ENCODE results near the gene UBE2R2.

The UBE2R2 gene

DNA sequence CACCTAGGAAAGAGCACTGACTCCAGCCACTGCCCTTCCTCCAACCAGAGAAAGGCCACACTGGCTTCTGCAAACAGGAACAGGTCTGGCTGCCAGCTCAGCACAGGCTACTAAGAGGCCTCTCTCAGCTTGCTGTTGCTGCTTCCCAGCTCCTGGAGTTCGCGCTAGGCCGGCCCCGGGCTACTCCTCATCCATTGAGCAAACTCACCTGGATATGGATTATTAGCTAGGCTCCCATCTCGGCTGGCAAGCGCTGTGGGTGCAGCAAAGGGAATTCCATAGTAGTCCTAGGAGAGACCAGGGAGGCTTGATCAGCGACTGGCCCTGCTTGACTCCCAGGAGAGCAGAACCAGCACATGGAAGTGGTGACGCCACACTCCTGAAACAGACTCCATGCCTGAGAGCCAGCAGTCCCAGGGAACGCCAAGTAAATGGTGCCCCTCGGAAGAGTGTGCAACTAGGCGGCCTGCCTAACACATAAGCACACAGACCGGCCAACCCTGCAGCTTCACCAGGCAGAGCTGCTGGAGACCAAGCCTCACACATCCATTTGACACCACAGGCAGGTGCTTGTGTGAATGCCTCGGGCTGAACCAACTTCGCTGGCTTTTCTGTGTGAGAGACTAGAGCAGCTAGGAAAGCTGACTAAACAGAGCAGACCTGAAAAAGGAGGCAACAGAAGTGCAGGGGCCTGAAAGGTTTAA lies 107.2 kb downstream of the UBE2R2 start:
- no peak overlapping the region for H3K4me2 ChIP-seq
- peaks cover 7% of the 10 kb centered on the region for H3K4me1 ChIP-seq
- no peak overlapping the region for H3K4me3 ChIP-seq
- H4K20me1 ChIP-seq, result peaks cover 99% of the 10 kb centered on the region
- no peaks in the 10 kb centered on the region for H3K9me3 ChIP-seq
- H3K27me3 ChIP-seq, result no peaks in the 10 kb centered on the region
- H3K9ac ChIP-seq, result no peak overlapping the region
- H3K36me3 ChIP-seq, result peaks cover 100% of the 10 kb centered on the region
- H3K27ac ChIP-seq, result no peak overlapping the region
- no peak for TF ChIP-seq Cebpa-rat (IDR thresholded peaks at IDR 0.05)

DNA sequence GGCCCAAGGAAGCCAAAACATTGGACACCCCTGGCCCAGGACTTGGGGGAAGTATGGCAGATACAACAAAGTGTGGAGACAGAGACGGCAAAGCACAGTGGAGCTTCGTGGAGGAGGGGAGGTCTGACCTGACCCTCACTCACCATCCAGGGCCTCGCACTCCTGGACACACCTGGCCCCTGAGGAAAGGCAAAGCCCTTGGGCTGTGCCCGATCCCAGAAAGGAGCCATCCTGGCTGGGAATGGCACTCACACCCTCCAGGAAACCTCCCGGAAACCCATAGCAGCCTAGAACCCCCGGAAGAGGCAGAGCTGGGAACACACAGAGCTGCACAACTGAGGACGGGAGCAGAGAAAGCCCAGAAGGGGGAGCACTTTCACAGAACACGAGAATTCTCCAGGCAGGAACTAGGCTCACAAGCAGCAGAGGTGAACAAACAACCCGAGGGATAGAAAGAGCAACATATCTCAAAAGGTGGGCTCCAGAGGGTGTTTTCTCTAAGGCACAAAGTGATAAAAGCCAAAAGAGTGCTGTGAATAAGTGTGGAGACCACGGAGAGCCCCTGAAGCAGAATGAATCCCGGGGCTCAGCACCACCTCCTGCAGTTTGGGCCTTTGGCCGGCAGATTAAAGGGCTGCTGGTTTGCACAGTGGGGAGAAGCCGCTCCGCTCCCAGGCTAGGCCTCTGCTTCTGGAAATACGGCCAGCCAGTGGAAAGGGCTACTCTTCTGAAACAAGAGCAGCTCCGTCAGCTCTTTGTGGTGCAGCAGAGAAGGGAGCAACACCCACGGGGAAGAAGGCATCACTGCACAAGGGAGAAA lies 108.2 kb downstream of the UBE2R2 start:
- H3K36me3 ChIP-seq, result peaks cover 100% of the 10 kb centered on the region
- H3K27ac ChIP-seq, result no peak overlapping the region

DNA sequence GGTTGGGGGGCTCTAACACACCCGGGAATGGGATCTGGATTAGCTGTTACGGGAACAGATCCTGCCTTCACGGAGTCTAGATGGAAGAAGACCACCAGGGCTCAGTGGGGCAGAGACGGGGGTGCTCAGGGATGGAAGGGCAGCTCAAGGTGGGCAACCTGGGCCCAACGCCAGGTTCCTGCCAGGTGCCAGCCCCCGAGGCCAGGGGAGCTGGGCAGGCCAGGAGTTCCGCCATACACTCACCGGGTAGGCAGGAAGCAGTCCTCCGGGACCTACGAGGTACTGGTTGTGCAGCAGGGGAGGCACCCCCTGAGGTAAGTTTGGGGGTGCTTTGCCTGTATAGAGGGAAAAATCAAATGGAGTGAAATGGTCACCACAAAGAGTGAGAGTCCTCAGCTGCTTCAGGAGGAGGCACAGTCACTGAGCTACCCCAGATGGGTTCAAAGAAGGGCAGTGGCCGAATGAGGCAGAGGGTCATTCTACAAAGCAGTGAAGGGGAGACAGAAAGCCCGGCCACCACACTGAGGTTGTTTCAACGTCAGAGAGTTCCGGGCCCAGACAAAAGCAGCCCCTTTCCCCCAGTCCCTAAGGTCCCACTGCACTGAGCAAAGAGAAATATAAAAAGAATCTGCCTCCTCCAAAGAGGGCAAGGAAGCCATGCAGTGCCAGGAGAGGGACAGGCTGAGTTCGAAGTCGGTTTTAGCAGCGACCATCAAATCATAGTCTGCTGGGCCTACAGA lies 110.0 kb downstream of the UBE2R2 start:
- no peaks in the 10 kb centered on the region for H3K9me3 ChIP-seq
- H3K27ac ChIP-seq, result no peak overlapping the region
- H3K9ac ChIP-seq, result no peak overlapping the region
- H3K4me3 ChIP-seq, result no peak overlapping the region
- peaks cover 7% of the 10 kb centered on the region for H3K4me1 ChIP-seq
- no peak overlapping the region for H3K4me2 ChIP-seq
- TF ChIP-seq Cebpa-rat (IDR thresholded peaks at IDR 0.05), result no peak
- no peaks in the 10 kb centered on the region for H3K27me3 ChIP-seq
- peaks cover 97% of the 10 kb centered on the region for H4K20me1 ChIP-seq
- peaks cover 100% of the 10 kb centered on the region for H3K36me3 ChIP-seq

More for the DNA sequence above, 108.2 kb downstream of the UBE2R2 start:
- no peaks in the 10 kb centered on the region for H3K9me3 ChIP-seq
- TF ChIP-seq Cebpa-rat (IDR thresholded peaks at IDR 0.05), result no peak
- H3K4me1 ChIP-seq, result peaks cover 7% of the 10 kb centered on the region
- H3K27me3 ChIP-seq, result no peaks in the 10 kb centered on the region
- 0 out of 2 replicates have a peak overlapping the region, but pooled peaks have one; percentile 4 for H3K4me2 ChIP-seq
- no peak overlapping the region for H3K9ac ChIP-seq
- H3K4me3 ChIP-seq, result no peak overlapping the region
- peaks cover 99% of the 10 kb centered on the region for H4K20me1 ChIP-seq

DNA sequence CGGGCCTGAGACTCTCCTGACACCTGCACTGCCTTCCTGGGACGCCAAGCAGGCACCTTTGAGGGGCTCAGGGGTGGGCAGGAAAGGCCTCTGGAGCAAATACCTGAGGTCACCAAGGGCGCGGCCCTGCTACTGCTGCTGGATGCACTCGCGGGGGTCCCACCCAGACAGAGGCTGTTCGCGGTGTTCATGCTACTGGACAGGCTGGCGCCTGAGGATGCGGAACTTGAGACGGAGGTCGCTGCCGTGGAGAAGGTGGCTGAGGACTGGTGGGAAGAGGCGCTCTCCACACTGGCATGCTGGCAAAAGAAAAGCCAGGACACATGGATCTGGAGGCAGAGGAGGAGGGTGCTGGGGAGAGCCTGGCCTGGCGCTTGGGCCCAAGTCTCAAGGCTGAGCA lies 110.7 kb downstream of the UBE2R2 start:
- Histone ChIP-seq H3K27me3 (no peaks in the 10 kb centered on the region), H3K27ac (no peak overlapping the region), H3K9ac (no peak overlapping the region), H3K9me3 (no peaks in the 10 kb centered on the region), H4K20me1 (peaks cover 97% of the 10 kb centered on the region), H3K4me3 (no peak overlapping the region), H3K36me3 (peaks cover 100% of the 10 kb centered on the region), H3K4me2 (no peak overlapping the region), H3K4me1 (peaks cover 7% of the 10 kb centered on the region)
- TF ChIP-seq Cebpa-rat (IDR thresholded peaks at IDR 0.05), result no peak

DNA sequence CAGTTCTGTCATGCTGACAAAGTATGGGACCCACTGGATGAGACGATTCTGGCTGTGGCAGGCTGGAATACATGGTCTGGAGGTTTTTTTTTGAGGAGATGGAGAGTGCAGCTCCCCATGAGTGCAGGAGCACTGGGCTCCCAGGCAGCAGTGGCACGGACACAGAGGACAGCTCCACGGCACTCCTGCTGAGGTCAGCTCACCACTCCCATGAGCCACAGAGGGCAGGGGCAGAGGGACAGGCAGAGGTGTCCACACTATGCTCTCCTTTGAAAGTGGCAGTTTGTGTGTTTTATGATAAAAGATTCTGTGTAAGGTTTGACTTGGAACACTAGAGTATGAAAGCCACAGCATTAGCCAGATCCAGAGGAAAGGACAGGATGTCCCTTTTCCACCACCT lies 114.4 kb downstream of the UBE2R2 start:
- no peak overlapping the region for H3K4me3 ChIP-seq
- H3K4me1 ChIP-seq, result no peaks in the 10 kb centered on the region
- TF ChIP-seq Cebpa-rat (IDR thresholded peaks at IDR 0.05), result no peak
- H3K9ac ChIP-seq, result no peak overlapping the region
- no peaks in the 10 kb centered on the region for H3K27me3 ChIP-seq
- H3K27ac ChIP-seq, result no peak overlapping the region
- H3K4me2 ChIP-seq, result no peak overlapping the region
- H4K20me1 ChIP-seq, result peaks cover 62% of the 10 kb centered on the region
- peaks cover 100% of the 10 kb centered on the region for H3K36me3 ChIP-seq
- no peaks in the 10 kb centered on the region for H3K9me3 ChIP-seq

DNA sequence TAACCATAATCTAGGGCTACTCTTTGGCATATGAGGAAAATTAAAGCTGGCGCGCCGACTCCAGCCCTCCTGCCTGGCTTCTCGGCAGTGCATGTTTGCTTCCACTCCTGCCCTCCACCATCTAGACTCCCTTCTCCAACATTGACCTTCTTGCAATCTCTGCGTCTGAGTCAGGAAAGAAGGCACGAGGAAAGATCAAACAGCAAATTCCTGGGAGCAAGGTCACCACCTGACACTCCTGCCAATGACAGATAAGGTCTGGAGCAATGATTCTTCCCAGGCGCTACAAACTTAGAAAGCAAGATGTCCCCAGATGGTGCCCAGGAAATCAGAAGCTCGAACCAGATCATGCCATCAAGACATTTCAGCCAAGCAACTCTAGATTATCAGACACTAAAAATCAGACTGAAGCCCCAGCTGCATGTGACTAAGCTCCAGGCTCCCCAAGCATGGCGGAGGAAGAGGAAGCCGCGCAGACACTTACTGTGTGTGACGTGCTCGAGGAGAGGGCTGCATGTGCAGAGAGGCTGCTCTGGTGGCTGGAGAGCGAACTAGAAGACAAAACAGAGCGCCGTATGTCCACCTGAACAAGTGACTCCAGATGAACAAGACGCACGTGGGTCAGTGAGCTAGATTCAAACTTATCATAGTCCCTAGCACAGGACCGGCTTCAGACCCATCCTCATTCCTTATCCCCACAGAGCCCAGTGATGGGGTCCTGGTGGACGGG lies 115.3 kb downstream of the UBE2R2 start:
- no peak overlapping the region for H3K4me3 ChIP-seq
- no peak for TF ChIP-seq Cebpa-rat (IDR thresholded peaks at IDR 0.05)
- no peaks in the 10 kb centered on the region for H3K9me3 ChIP-seq
- peaks cover 53% of the 10 kb centered on the region for H4K20me1 ChIP-seq
- H3K27me3 ChIP-seq, result no peaks in the 10 kb centered on the region
- no peak overlapping the region for H3K27ac ChIP-seq
- peaks cover 100% of the 10 kb centered on the region for H3K36me3 ChIP-seq
- H3K4me2 ChIP-seq, result no peak overlapping the region
- H3K9ac ChIP-seq, result no peak overlapping the region
- H3K4me1 ChIP-seq, result no peaks in the 10 kb centered on the region

DNA sequence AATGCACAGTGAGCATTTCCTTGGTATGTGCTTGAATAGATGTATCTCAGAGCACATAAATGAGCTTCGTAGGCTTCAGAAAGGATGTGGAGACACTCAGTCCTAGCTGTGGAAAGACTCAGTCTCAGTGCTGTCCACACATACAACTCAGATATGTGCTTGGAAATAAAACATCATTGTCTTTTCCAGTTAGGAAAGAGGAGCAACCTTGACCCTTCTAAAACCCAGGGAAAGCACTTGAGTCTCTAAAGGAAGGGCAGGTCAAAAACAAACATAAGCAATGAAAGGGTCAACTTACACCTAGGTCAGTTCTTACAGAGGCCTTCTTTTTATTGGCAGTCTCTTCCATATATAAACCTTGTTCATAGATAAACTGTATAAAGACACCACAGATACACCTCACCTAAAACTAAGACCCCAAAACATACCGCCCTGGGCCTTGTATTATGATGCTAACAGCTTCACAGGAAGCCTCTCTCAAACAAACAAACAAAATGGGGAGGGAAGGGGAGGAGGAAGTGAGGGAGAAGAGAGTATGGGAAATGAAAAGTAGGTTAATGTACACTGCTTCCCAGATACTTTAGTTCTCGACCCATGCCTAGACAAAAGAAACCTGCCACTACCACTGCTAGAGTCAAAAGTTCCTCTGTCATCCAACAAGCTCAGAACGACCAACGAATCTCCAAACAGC lies 117.4 kb downstream of the UBE2R2 start:
- no peak overlapping the region for H3K27ac ChIP-seq
- TF ChIP-seq Cebpa-rat (IDR thresholded peaks at IDR 0.05), result no peak
- H3K9ac ChIP-seq, result no peak overlapping the region

DNA sequence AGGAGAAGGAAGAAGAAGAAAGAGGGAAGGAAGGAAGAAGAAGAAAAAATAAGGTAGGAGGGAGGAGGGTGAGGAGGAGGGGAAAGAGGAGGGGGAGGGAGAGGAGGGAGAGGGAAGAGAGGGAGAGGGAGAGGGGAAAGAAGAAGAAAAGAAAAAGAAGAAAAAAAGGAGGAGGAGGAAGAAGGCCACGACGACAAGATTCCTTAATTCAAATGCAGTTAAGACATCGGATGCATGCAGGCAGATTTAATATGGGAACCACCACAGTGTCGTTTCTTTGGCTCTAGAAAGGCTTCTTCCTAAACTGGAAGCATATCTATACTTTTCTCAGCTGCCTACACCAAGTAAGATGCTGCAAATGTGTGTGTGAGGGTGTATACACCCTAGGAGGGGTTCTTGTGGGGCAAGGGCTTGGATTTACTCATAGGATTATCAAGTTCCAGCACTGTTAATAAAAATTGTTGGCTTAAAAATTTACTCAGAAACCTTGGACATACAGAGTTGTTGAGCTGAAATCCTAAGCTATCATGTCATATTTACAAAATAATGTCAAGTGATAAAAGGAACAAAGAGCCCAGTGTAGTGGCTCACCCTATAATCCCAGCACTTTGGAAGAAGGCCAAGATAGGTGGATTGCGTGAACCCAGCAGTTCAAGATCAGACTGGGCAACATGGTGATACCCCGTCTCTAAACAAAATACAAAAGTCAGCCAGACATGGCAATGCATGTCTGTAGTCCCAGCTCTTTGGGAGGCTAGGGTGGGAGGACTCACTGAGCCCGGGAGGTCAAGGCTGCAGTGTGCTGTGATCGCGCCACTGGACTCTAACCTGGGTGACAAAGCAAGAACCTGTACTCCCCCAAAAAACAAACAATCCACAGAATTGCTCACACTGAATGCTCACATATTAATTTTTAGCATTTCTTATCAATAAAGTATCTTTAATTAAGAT lies 123.2 kb downstream of the UBE2R2 start:
- Histone ChIP-seq H3K4me2 (no peak overlapping the region), H3K9ac (no peak overlapping the region), H3K9me3 (no peaks in the 10 kb centered on the region), H4K20me1 (peaks cover 7% of the 10 kb centered on the region), H3K36me3 (peaks cover 96% of the 10 kb centered on the region), H3K4me3 (no peak overlapping the region), H3K4me1 (no peaks in the 10 kb centered on the region), H3K27me3 (no peaks in the 10 kb centered on the region), H3K27ac (no peak overlapping the region)
- TF ChIP-seq Cebpa-rat (IDR thresholded peaks at IDR 0.05), result no peak

More for the DNA sequence above, 117.4 kb downstream of the UBE2R2 start:
- Histone ChIP-seq H3K4me2 (no peak overlapping the region), H4K20me1 (peaks cover 32% of the 10 kb centered on the region), H3K27me3 (no peaks in the 10 kb centered on the region), H3K9me3 (no peaks in the 10 kb centered on the region), H3K36me3 (peaks cover 100% of the 10 kb centered on the region), H3K4me3 (no peak overlapping the region), H3K4me1 (no peaks in the 10 kb centered on the region)

All from BLaER1 (cell line).